Body of pancreas (tissue), 4 donors: ENCODE measurements around the gene CREB3L1. TPM values are rescaled to one million over a fixed set of nuclear protein-coding genes. Genes with fewer than 3 reads are reported as not detected.
A peak's percentile ranks its signal among the peaks of the same experiment; 100 is the strongest.

Source experiments
- ATAC-seq: fragments of 150-250 bp; one replicate; pipeline ENCODE4 v1.9.1; 2016
- DNase-seq, 4 donors: peaks; one replicate each; pipeline ENCODE4 v3.0.0-alpha.2; 2019
- H3K27ac ChIP-seq, 4 donors: fragments of 200-600 bp; sonication (generic); 1 replicate in 3 of 4; 2 replicates in 1 of 4; pipeline versions ENCODE4 v1.5.1 to v1.6.1; 2016 to 2019; ENCODE audit warnings: mild to moderate bottlenecking in 1 of 4, mixed read lengths in 1 of 4, moderate library complexity in 1 of 4
- H3K27me3 ChIP-seq, 2 donors: fragments of 200-600 bp; sonication (generic); one replicate each; pipeline ENCODE4 v1.6.0; 2016; ENCODE audit warnings: mild to moderate bottlenecking in 1 of 2
- H3K36me3 ChIP-seq, 2 donors: fragments of 200-600 bp; sonication (generic); replicated peaks in 1 of 2; 2 replicates each; pipeline ENCODE4 v1.5.1; 2016; ENCODE audit warnings: low read depth in 2 of 2; ENCODE audit not compliant: insufficient read depth in 1 of 2
- H3K4me1 ChIP-seq: fragments of 200-600 bp; sonication (generic); one replicate; pipeline ENCODE4 v1.6.0; 2016
- H3K4me3 ChIP-seq, 2 donors: fragments of 200-600 bp; sonication (generic); 1 replicate in 1 of 2; 2 replicates in 1 of 2; pipeline ENCODE4 v1.5.1; 2016 to 2019
- H3K9me3 ChIP-seq, 3 donors: fragments of 200-600 bp; sonication (generic); 1 replicate in 2 of 3; 2 replicates in 1 of 3; pipeline ENCODE4 v1.5.1; 2016
- POLR2A ChIP-seq, 3 donors: fragments of 450-650 bp; IDR thresholded peaks; one replicate each; pipeline ENCODE4 v1.6.1; 2016; ENCODE audit warnings: antibody characterized with exemption in 3 of 3, mild to moderate bottlenecking in 2 of 3
- WGBS, 2 donors: methylation state at CpG; one replicate each; pipeline ENCODE4 v1.1.5; 2017; 5-methylcytosine and 5-hydroxymethylcytosine counted together
- intact Hi-C: fragments of 100-400 bp; cut with DNase I; formaldehyde crosslinking; loops from one replicate; pipeline ENCODE4 v1.15.1; 2023
- total RNA-seq, 2 donors: library from RNA; depleted of rRNA; stranded (reverse); fragments of >200 nt; gene quantifications; one replicate each; pipeline ENCODE4 v1.1.0, GENCODE V29; 2016
- TF ChIP-seq, protein P1 (sequence below), 7 experiments: fragments of 450-650 bp in 4 of 7; fragments of 200-600 bp in 3 of 7; sonication (generic) in 3 of 7; IDR thresholded peaks; one replicate each; pipeline ENCODE4 v1.5.1; 2016 to 2019; ENCODE audit warnings: antibody characterized with exemption in 7 of 7

Gene CREB3L1
- total RNA-seq, 2 donors from 2014 or later, result 20.8 to 22.7 TPM

DNA sequence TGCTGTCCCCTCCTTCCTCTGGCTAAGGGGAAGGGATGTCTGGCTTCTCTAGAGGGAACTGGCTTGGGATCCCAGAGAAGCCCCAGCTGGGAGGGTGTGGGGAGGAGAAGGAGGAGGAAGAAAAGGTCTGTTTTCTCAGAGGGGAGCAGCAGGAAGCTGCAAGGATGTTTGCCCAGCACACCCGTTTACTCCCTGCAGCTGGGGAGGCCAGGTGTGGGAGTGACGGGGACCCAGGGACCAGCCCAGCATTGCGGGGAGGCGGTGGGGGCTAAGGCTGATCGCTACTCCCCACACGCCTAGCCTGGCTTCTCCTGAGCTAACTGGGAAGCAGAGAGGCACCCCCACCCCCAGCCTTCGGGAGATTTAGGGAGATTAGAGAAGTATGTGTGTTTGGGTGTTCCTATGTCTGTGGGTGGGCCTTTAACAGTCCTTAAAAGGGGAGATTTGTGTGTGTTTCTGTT lies 3.9 kb downstream of the CREB3L1 start:
- intact Hi-C loops, result no loop called here
- H3K27me3 ChIP-seq, result no peaks in the 10 kb centered on the region
- H3K4me3 ChIP-seq, result no peak overlapping the region
- H3K4me1 ChIP-seq, result peaks cover 62% of the 10 kb centered on the region
- H3K27ac ChIP-seq, result no peak overlapping the region
- 42 to 54% methylated on average over 5 to 7 of the region's 7 CpGs for WGBS, 2 donors
- no peaks in the 10 kb centered on the region for H3K9me3 ChIP-seq
- TF ChIP-seq, protein P1, sequence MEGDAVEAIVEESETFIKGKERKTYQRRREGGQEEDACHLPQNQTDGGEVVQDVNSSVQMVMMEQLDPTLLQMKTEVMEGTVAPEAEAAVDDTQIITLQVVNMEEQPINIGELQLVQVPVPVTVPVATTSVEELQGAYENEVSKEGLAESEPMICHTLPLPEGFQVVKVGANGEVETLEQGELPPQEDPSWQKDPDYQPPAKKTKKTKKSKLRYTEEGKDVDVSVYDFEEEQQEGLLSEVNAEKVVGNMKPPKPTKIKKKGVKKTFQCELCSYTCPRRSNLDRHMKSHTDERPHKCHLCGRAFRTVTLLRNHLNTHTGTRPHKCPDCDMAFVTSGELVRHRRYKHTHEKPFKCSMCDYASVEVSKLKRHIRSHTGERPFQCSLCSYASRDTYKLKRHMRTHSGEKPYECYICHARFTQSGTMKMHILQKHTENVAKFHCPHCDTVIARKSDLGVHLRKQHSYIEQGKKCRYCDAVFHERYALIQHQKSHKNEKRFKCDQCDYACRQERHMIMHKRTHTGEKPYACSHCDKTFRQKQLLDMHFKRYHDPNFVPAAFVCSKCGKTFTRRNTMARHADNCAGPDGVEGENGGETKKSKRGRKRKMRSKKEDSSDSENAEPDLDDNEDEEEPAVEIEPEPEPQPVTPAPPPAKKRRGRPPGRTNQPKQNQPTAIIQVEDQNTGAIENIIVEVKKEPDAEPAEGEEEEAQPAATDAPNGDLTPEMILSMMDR (IDR thresholded peaks at IDR 0.05), result no peak
- TF ChIP-seq POLR2A (IDR thresholded peaks at IDR 0.05), result peak in 1 of 3 donors; percentile 3
- H3K36me3 ChIP-seq, result no peaks in the 10 kb centered on the region
- no peak for DNase-seq
- no peak for ATAC-seq

DNA sequence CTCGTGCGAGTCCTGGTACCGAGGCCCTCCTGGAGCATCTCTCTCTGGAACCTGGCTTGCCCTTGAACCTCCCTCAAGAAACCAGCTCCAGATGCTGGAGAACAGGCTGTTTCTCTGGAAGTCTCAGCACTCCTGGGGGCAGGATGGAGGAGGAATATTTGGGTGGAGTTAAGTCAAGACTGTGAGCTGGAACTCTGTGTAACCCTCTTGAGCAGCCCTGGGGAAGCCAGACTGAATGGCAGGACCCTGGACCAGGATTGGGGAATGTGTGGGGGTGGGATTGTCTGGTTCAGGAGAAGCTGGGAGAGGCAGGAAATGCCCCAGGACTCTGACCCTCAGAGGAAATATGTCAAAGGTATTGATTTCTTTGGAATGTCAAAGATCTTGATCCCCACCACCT lies 7.7 kb downstream of the CREB3L1 start:
- H3K27ac ChIP-seq, result no peak overlapping the region
- 77 to 94% methylated on average over 3 of the region's 3 CpGs for WGBS, 2 donors
- no peaks in the 10 kb centered on the region for H3K27me3 ChIP-seq
- H3K4me3 ChIP-seq, result no peak overlapping the region
- H3K36me3 ChIP-seq, result no peaks in the 10 kb centered on the region
- ATAC-seq (no peak), DNase-seq (no peak)
- peaks cover 46% of the 10 kb centered on the region for H3K4me1 ChIP-seq
- TF ChIP-seq, protein P1 (IDR thresholded peaks at IDR 0.05), result no peak
- no peak for TF ChIP-seq POLR2A (IDR thresholded peaks at IDR 0.05)
- no peaks in the 10 kb centered on the region for H3K9me3 ChIP-seq
- intact Hi-C loops, result no loop called here

DNA sequence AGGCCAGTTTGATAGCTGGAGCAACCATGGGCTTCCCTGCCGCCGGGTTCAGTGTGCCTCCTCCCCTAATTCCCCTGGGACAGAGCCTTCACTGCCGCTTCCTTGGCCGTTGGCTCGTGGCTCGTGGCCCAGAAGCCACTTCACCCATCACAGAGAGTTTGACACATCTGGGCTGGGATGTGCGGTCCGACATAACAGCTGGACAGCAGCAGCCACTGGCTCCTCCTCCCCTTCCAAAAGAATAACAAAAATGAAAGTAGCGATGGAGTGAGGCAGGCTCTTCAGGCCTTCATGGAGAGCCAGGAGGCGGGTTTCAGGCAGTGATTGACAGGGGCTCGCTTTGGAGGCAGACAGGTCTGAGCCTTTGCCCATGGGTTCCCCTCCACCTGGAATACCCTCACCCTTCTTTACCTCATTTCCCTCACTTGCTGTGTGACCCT lies 8.2 kb downstream of the CREB3L1 start:
- WGBS, 2 donors, result 64 to 76% methylated on average over 10 to 11 of the region's 11 CpGs
- Histone ChIP-seq H3K27me3 (no peaks in the 10 kb centered on the region), H3K36me3 (no peaks in the 10 kb centered on the region), H3K4me1 (peaks cover 46% of the 10 kb centered on the region), H3K27ac (no peak overlapping the region), H3K9me3 (no peaks in the 10 kb centered on the region), H3K4me3 (no peak overlapping the region)
- intact Hi-C loops, result no loop called here
- peak in 1 of 3 donors; percentile 5 for TF ChIP-seq POLR2A (IDR thresholded peaks at IDR 0.05)
- TF ChIP-seq, protein P1 (IDR thresholded peaks at IDR 0.05), result no peak
- ATAC-seq (peak; percentile 47), DNase-seq (no peak)

DNA sequence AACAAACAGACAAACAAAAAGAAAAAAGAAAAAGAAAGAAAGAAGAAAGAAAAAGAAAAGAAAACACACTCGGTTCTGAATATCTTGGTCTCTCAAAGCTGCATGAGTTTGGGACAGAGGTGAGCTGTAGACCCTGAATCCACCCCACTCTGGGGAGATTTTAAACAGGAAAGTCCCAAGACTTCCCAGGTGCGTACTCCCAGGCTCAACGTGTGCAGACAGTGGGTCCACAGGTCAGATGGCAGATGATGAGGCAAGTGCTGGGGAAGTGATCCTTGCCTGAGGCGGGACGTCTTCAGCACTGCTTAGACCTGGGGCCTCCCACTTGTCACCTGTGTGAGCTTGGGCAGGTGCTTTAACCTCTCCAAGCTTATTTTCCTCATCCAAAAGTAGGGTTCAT lies 9.3 kb downstream of the CREB3L1 start:
- H3K36me3 ChIP-seq, result no peaks in the 10 kb centered on the region
- TF ChIP-seq, protein P1 (IDR thresholded peaks at IDR 0.05), result no peak
- no peak for TF ChIP-seq POLR2A (IDR thresholded peaks at IDR 0.05)
- H3K27me3 ChIP-seq, result no peaks in the 10 kb centered on the region
- ATAC-seq (no peak), DNase-seq (no peak)
- H3K27ac ChIP-seq, result no peak overlapping the region
- H3K4me3 ChIP-seq, result no peak overlapping the region
- WGBS, 2 donors, result 60 to 91% methylated on average over 3 to 5 of the region's 5 CpGs
- intact Hi-C loops, result no loop called here
- no peaks in the 10 kb centered on the region for H3K9me3 ChIP-seq
- peaks cover 39% of the 10 kb centered on the region for H3K4me1 ChIP-seq

DNA sequence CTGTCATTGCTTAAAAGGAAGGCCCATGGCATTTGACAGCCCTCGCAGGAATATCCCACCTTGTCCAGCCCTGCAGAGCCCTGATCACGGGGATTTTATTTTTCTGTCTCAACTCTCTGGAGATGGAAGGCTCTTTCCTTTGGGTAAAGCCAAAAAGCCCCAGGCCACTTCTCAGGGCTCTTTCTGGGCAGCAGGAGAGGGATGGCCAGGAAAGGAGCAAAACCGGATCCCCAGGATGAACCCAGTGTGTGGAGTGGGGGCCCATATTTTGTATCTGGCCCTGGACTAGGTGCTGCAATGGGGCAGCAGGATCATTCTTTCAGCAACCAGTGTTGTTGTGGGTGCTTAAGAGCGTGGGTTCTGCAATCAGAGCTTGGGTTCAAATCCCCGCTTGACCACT lies 11.0 kb downstream of the CREB3L1 start:
- no peaks in the 10 kb centered on the region for H3K9me3 ChIP-seq
- no peaks in the 10 kb centered on the region for H3K27me3 ChIP-seq
- no peak overlapping the region for H3K27ac ChIP-seq
- 92 to 98% methylated on average over 3 to 5 of the region's 5 CpGs for WGBS, 2 donors
- intact Hi-C loops, result no loop called here
- no peak for ATAC-seq
- no peak overlapping the region for H3K4me3 ChIP-seq
- H3K36me3 ChIP-seq, result no peaks in the 10 kb centered on the region
- no peak for DNase-seq
- TF ChIP-seq, protein P1 (IDR thresholded peaks at IDR 0.05), result no peak
- TF ChIP-seq POLR2A (IDR thresholded peaks at IDR 0.05), result no peak
- H3K4me1 ChIP-seq, result peaks cover 39% of the 10 kb centered on the region
